ENCODE data around the gene POM121.
"Not testable (repeated sequence)": the region's sequence is repeated elsewhere in the genome, so short reads cannot be mapped to it uniquely, and the experiment has no call there.

Gene POM121

GRCh38 chr7:72949686-72950085 is 24.8 kb downstream of the POM121 start:
- not testable (repeated sequence) for DNase-seq

- not testable (repeated sequence) for DNase-seq
These were observed 25.5 kb downstream of the POM121 start for GRCh38 chr7:72950432-72950831.

GRCh38 chr7:72953901-72954562 is 29.1 kb downstream of the POM121 start:
- DNase-seq, result not testable (repeated sequence)

- DNase-seq, result not testable (repeated sequence)
These were observed 29.8 kb downstream of the POM121 start for GRCh38 chr7:72954563-72955198.

GRCh38 chr7:72960029-72960428 is 35.1 kb downstream of the POM121 start:
- not testable (repeated sequence) for DNase-seq

- DNase-seq, result not testable (repeated sequence)
These were observed 35.9 kb downstream of the POM121 start for GRCh38 chr7:72960626-72961345.

GRCh38 chr7:72961346-72961650 is 36.4 kb downstream of the POM121 start:
- DNase-seq, result not testable (repeated sequence)

GRCh38 chr7:72963056-72963455 is 38.2 kb downstream of the POM121 start:
- DNase-seq, result not testable (repeated sequence)

- not testable (repeated sequence) for DNase-seq
These were observed 40.5 kb downstream of the POM121 start for GRCh38 chr7:72965186-72965975.

- DNase-seq, result not testable (repeated sequence)
These were observed 42.0 kb downstream of the POM121 start for GRCh38 chr7:72966892-72967291.

- DNase-seq, result not testable (repeated sequence)
These were observed 44.2 kb downstream of the POM121 start, which contains the start of gene TRIM74 for GRCh38 chr7:72968980-72969516. Gene TRIM74, minus strand, starts transcription at chr7:72969466. Its CDS starts 3,309 bp downstream, at chr7:72966157.

- DNase-seq, result not testable (repeated sequence)
These were observed 44.8 kb downstream of the POM121 start for GRCh38 chr7:72969688-72970087.

- DNase-seq, result not testable (repeated sequence)
These were observed 46.6 kb downstream of the POM121 start for GRCh38 chr7:72971505-72971904.

GRCh38 chr7:72974781-72975180 is 49.9 kb downstream of the POM121 start:
- DNase-seq, result not testable (repeated sequence)

- not testable (repeated sequence) for DNase-seq
These were observed 50.9 kb downstream of the POM121 start for GRCh38 chr7:72975656-72976286.

GRCh38 chr7:72976434-72976833 is 51.5 kb downstream of the POM121 start:
- DNase-seq, result not testable (repeated sequence)

GRCh38 chr7:72980382-72980781 is 55.5 kb downstream of the POM121 start:
- DNase-seq, result not testable (repeated sequence)

GRCh38 chr7:72982084-72982483 is 57.2 kb downstream of the POM121 start:
- not testable (repeated sequence) for DNase-seq

GRCh38 chr7:72990146-72990913 is 65.4 kb downstream of the POM121 start:
- not testable (repeated sequence) for DNase-seq

GRCh38 chr7:72995484-72995883 is 70.6 kb downstream of the POM121 start:
- DNase-seq, result not testable (repeated sequence)

- not testable (repeated sequence) for DNase-seq
These were observed 72.6 kb downstream of the POM121 start for GRCh38 chr7:72997447-72997846.

Data from inflammatory macrophage (primary cell).